ENCODE data around the gene NKD2.
A peak's percentile ranks its signal among the peaks of the same experiment; 100 is the strongest.

The NKD2 gene

GRCh38 chr5:1032011-1032410, 23.4 kb downstream of the NKD2 start:
- FAIRE-seq (no peak), DNase-seq (ENCODE audit: insufficient read length, low spot score) (no peak)
- TF ChIP-seq POLR2AphosphoS5 (IDR thresholded peaks at IDR 0.05; ENCODE audit: low read depth, low read length) (no peak), POU2F2 (IDR thresholded peaks at IDR 0.05; ENCODE audit: low read depth, low read length) (no peak), SPI1 (IDR thresholded peaks at IDR 0.05; ENCODE audit: low read depth, low read length) (no peak), TAF1 (IDR thresholded peaks at IDR 0.05; ENCODE audit: low read depth, low read length) (no peak), PAX5 (IDR thresholded peaks at IDR 0.05; ENCODE audit: insufficient read depth, low read length, severe bottlenecking) (no peak), POLR2A (IDR thresholded peaks at IDR 0.05; ENCODE audit: low read depth, low read length) (no peak)

DNA sequence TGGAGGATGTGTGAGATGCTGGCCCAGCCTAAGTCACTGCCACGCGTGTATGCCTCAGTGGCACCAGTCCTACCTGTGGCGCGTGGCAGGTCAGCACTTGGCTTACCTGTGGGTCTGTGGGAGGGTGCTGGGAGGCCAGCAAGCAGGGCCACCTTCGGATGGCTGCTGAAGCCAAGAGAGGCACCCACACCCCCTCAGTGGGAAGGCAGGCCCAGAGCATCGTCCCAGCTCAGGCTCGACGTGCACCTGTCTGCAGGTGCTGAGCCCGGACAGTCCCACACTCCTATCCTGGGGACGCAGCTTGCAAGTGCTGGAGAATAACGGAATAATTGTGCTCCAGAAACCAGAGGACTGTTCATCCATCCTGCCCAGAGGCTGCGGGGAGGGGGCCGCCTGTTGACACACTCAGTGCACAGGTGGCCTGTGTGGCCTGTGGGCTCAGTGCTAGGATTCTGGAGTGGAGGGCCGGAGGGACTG, 24.0 kb downstream of the NKD2 start:
- no peak for FAIRE-seq
- DNase-seq (ENCODE audit: insufficient read length, low spot score), result no peak
- TF ChIP-seq POU2F2 (IDR thresholded peaks at IDR 0.05; ENCODE audit: low read depth, low read length), result no peak
- no peak for TF ChIP-seq TAF1 (IDR thresholded peaks at IDR 0.05; ENCODE audit: low read depth, low read length)
- no peak for TF ChIP-seq SPI1 (IDR thresholded peaks at IDR 0.05; ENCODE audit: low read depth, low read length)
- no peak for TF ChIP-seq POLR2AphosphoS5 (IDR thresholded peaks at IDR 0.05; ENCODE audit: low read depth, low read length)
- no peak for TF ChIP-seq POLR2A (IDR thresholded peaks at IDR 0.05; ENCODE audit: low read depth, low read length)
- no peak for TF ChIP-seq PAX5 (IDR thresholded peaks at IDR 0.05; ENCODE audit: insufficient read depth, low read length, severe bottlenecking)

GRCh38 chr5:1033178-1033577, 24.6 kb downstream of the NKD2 start:
- DNase-seq (ENCODE audit: insufficient read length, low spot score) (no peak), FAIRE-seq (no peak)
- TF ChIP-seq POLR2AphosphoS5 (IDR thresholded peaks at IDR 0.05; ENCODE audit: low read depth, low read length), result no peak
- TF ChIP-seq POU2F2 (IDR thresholded peaks at IDR 0.05; ENCODE audit: low read depth, low read length), result no peak
- TF ChIP-seq PAX5 (IDR thresholded peaks at IDR 0.05; ENCODE audit: insufficient read depth, low read length, severe bottlenecking), result no peak
- no peak for TF ChIP-seq SPI1 (IDR thresholded peaks at IDR 0.05; ENCODE audit: low read depth, low read length)
- TF ChIP-seq POLR2A (IDR thresholded peaks at IDR 0.05; ENCODE audit: low read depth, low read length), result no peak
- no peak for TF ChIP-seq TAF1 (IDR thresholded peaks at IDR 0.05; ENCODE audit: low read depth, low read length)

GRCh38 chr5:1033606-1034420, 25.2 kb downstream of the NKD2 start:
- FAIRE-seq (no peak), DNase-seq (ENCODE audit: insufficient read length, low spot score) (no peak)
- TF ChIP-seq TAF1 (IDR thresholded peaks at IDR 0.05; ENCODE audit: low read depth, low read length) (no peak), POU2F2 (IDR thresholded peaks at IDR 0.05; ENCODE audit: low read depth, low read length) (no peak), POLR2AphosphoS5 (IDR thresholded peaks at IDR 0.05; ENCODE audit: low read depth, low read length) (no peak), SPI1 (IDR thresholded peaks at IDR 0.05; ENCODE audit: low read depth, low read length) (no peak), POLR2A (IDR thresholded peaks at IDR 0.05; ENCODE audit: low read depth, low read length) (no peak), PAX5 (IDR thresholded peaks at IDR 0.05; ENCODE audit: insufficient read depth, low read length, severe bottlenecking) (no peak)

GRCh38 chr5:1034421-1034905, 25.9 kb downstream of the NKD2 start:
- no peak for TF ChIP-seq PAX5 (IDR thresholded peaks at IDR 0.05; ENCODE audit: insufficient read depth, low read length, severe bottlenecking)
- TF ChIP-seq POU2F2 (IDR thresholded peaks at IDR 0.05; ENCODE audit: low read depth, low read length), result no peak
- no peak for TF ChIP-seq POLR2AphosphoS5 (IDR thresholded peaks at IDR 0.05; ENCODE audit: low read depth, low read length)
- no peak for TF ChIP-seq TAF1 (IDR thresholded peaks at IDR 0.05; ENCODE audit: low read depth, low read length)
- TF ChIP-seq SPI1 (IDR thresholded peaks at IDR 0.05; ENCODE audit: low read depth, low read length), result no peak
- no peak for TF ChIP-seq POLR2A (IDR thresholded peaks at IDR 0.05; ENCODE audit: low read depth, low read length)
- DNase-seq (ENCODE audit: insufficient read length, low spot score) (no peak), FAIRE-seq (no peak)

- no peak for DNase-seq (ENCODE audit: insufficient read length, low spot score)
- TF ChIP-seq SPI1 (IDR thresholded peaks at IDR 0.05; ENCODE audit: low read depth, low read length) (no peak), TAF1 (IDR thresholded peaks at IDR 0.05; ENCODE audit: low read depth, low read length) (no peak), POLR2AphosphoS5 (IDR thresholded peaks at IDR 0.05; ENCODE audit: low read depth, low read length) (no peak), PAX5 (IDR thresholded peaks at IDR 0.05; ENCODE audit: insufficient read depth, low read length, severe bottlenecking) (no peak), POU2F2 (IDR thresholded peaks at IDR 0.05; ENCODE audit: low read depth, low read length) (no peak), POLR2A (IDR thresholded peaks at IDR 0.05; ENCODE audit: low read depth, low read length) (no peak)
- peak; percentile 9 for FAIRE-seq
Measured at GRCh38 chr5:1034986-1035385, 26.4 kb downstream of the NKD2 start.

DNA sequence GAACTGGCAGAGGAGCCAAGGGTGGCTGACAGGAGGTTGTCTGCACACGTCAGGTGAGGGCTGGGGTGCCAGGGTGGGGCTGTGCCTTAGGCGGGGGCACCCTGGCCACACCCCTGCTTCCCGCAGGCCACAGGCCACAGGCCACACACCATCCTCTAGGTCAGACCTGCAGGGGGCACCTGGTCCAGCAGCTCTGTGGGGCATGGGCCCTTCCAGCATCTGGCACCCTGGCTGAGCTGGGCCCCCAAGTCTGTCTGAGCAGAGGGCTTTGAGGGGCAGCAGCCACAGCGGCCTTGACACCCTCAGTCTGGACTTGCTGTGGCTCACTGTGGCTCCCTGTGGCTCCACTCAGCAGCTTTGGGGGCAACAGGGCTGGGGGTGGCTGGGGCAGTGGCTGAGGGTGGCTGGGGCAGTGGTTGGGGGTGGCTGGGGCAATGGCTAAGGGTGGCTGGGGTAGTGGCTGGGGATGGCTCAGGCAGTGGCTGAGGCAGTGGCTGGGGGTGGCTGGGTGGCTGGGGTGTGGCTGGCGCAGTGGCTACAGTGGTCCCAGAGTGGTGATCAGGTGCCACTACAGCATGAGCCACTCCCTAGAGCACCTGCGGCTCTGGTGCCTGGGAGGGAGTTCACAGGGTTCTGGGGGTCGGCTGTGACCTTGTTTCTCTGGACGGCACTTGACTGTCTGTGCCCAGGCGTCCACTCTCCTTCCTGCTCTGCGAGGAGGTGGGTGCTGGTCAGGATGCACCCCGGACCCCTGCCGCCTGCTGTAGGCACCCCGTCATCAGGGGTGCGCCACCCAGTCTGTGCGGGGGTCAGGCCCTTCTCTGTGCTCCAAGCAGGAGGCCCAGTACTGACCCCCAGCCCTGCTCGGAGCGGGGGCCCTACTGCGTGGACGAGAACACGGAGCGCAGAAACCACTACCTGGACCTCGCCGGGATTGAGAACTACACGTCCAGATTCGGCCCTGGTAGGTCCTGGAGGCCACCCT, 27.1 kb downstream of the NKD2 start:
- DNase-seq (ENCODE audit: insufficient read length, low spot score), result no peak
- TF ChIP-seq TAF1 (IDR thresholded peaks at IDR 0.05; ENCODE audit: low read depth, low read length) (no peak), POLR2A (IDR thresholded peaks at IDR 0.05; ENCODE audit: low read depth, low read length) (no peak), POLR2AphosphoS5 (IDR thresholded peaks at IDR 0.05; ENCODE audit: low read depth, low read length) (no peak), PAX5 (IDR thresholded peaks at IDR 0.05; ENCODE audit: insufficient read depth, low read length, severe bottlenecking) (no peak), SPI1 (IDR thresholded peaks at IDR 0.05; ENCODE audit: low read depth, low read length) (no peak), POU2F2 (IDR thresholded peaks at IDR 0.05; ENCODE audit: low read depth, low read length) (no peak)

GRCh38 chr5:1036504-1037122, 28.0 kb downstream of the NKD2 start:
- TF ChIP-seq PAX5 (IDR thresholded peaks at IDR 0.05; ENCODE audit: insufficient read depth, low read length, severe bottlenecking), result no peak
- TF ChIP-seq POU2F2 (IDR thresholded peaks at IDR 0.05; ENCODE audit: low read depth, low read length), result no peak
- no peak for TF ChIP-seq POLR2AphosphoS5 (IDR thresholded peaks at IDR 0.05; ENCODE audit: low read depth, low read length)
- TF ChIP-seq SPI1 (IDR thresholded peaks at IDR 0.05; ENCODE audit: low read depth, low read length), result no peak
- TF ChIP-seq TAF1 (IDR thresholded peaks at IDR 0.05; ENCODE audit: low read depth, low read length), result no peak
- DNase-seq (ENCODE audit: insufficient read length, low spot score) (no peak), FAIRE-seq (no peak)

More for the DNA sequence above, 27.1 kb downstream of the NKD2 start:
- no peak for FAIRE-seq
